Activated CD8-positive, alpha-beta memory T cell treated with anti-CD3 and anti-CD28 coated beads for 48 hours (primary cell): ENCODE data around the gene GRP.

ENCODE experiments used
- DNase-seq, 3 experiments: peaks; one replicate each; pipeline ENCODE4 v3.0.0-alpha.2; 2020; ENCODE audit warnings: low read depth in 2 of 3, low spot score in 2 of 3

The GRP gene

DNA sequence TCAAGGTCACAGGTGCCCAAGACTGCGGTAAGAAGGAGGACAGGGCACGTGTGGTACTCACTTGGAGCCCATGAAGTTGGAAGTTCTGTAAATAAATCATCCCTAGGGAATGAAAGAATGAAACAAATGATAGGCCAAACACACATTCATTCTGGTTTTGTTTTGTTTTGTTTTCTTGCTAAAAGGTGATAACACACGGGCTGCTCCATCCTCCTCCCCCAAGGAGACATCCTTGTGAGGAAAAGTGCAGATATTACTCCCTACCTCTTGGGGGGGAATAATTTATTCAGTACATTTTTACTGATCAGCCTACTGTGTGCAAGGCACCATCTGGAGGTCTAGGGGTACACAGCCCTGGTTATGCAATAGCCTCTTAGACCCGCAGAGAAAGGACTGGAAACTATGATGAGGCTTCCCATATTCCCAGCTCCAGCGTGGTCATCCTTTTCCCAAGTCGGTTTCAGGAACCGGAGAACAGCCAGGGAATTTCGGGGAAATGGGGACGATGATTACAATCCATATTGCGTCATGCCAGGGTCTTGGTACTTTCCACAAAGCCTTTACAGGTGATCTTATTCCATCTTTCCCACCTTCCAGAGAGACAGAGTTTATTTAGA lies 47.0 kb downstream of the GRP start:
- DNase-seq: no peak

GRCh38 chr18:59267503-59268126 lies 47.7 kb downstream of the GRP start:
- no peak for DNase-seq

- DNase-seq: no peak
Measured at GRCh38 chr18:59268127-59268720, 48.3 kb downstream of the GRP start.

GRCh38 chr18:59268721-59269562 lies 49.0 kb downstream of the GRP start:
- DNase-seq: no peak

GRCh38 chr18:59269563-59270119 lies 49.7 kb downstream of the GRP start:
- DNase-seq: no peak

DNA sequence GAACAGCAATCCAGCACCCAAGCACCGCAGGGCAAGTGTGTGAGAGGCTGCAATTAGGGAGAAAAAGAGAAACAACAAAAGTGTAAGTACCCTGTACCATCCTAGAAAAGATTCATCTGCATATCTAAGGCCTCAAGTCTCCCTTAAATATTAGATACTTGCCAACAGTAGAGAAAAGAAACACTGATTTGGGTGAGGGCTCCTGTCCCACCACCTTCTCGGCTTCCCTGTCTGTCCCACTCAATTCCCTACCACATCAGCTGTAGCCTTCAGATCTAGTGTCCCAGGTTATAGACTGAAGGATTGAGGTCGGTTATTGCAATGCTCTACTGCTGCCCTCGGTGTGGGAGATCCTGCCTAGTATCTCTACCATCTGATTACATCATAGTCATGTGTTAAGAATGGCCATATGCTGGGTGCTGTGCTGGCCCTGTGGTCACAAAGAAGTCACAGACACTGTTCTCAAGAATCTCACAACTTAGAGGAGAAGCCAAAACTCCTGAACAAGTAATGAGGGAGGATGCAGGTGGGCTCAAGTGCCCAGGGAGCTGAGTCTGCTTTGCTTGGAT lies 50.8 kb downstream of the GRP start:
- no peak for DNase-seq

GRCh38 chr18:59271606-59272220 lies 51.8 kb downstream of the GRP start:
- DNase-seq: no peak

GRCh38 chr18:59272221-59272888 lies 52.4 kb downstream of the GRP start:
- DNase-seq: no peak

DNA sequence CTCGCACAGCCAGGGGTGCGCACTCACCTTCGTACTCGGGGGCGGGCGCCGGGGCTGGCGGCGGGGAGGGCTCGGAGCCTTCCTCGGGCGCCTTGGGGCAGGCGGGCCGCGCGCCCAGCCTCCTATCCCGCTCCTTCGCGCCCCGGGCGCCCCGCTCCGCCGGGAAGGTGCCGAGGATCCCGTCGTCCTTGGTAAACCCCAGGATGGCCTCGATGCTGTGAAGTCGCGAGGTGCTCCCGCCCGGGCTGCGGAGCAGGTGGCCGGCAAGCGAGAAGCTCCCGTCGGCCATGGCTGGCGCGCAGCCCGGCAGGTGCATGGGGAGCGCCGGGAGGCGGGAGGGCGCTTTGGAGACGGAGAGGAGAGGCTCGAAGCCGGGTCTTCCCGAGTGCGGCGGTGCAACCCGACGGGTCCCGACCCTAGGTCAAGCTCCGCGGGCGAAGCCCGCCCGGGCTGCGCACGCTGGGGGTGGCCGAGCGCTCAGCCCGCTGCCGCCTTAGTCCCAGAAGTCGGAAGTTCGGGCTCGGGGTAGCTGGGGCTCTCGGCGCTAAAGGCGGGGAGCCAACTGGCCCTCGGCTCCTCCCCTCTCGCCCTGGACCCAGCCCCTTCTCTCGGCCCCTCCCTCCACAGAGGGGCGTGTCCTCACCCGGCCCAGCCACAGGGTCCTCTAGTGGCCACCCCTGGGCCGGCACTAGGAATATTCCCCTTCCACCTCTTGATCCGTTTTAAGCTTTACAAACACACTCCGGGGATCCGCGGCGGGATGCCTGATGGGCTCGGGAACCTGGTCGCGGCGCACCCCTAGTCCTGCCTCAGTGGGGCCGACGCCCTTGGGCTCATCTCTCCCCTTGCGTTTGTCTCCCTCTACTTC lies 53.2 kb downstream of the GRP start, which contains the start of gene RAX:
Gene RAX, minus strand, starts transcription at position 564 of the 868 bp plus-strand sequence. Its CDS starts 248 bp downstream, at position 316.
- DNase-seq: no peak

DNA sequence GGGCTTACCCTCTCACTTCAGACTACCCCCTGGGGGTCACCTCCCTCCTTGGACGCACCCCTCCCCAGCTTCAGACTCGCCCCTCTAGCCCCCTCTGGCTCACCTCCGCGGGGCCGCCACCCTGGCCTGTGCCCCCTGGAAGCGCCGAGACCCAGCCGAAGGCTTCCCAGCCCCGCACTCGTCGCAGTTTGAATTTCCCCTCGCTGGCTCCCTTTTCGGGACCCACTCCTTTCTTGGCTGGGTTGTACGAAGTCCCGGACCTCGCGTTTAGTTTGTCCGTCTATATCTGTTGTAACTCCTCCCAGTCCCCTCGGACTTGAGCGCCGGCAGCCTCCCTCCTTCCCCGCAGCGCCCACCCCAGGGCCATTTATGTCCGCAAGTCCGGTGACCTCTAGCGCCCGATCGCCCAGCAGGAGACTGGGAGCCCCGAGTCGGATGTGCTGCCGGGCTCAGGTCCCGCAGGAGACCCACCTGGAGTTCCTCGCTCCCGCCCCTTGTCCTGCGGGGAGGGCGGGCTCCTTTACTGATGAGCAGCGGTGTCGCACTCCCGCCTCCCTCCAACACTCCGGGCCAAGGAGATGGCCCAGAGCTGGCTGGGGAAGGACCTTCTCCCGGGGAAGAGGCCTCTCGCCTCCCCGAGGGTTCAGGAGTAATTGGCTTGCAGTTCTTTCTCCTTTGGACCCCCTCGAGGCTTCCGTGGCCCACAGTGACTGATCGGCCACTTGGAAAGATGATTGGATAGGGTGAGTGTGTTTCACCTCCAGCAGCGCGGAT lies 54.0 kb downstream of the GRP start:
- DNase-seq: no peak

DNA sequence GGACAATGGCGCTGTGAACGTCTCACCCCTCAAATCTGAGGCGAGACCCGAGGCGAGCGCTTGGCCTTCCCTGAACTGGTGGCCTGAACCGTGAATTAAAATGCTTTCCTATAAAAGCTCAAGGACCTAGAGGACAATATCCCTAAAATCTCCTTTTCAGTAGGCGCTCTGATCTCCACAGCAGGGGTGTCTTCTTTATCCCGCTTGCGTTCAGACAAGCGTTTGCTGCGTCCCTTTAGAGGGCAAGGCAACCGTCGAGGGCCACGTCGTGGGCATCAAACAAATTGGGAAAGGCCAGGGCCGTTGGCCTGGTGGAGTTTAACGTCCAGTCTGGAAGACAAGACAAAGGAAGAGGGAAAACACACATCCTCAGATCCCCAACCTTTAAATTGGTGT lies 54.6 kb downstream of the GRP start:
- DNase-seq: no peak

DNA sequence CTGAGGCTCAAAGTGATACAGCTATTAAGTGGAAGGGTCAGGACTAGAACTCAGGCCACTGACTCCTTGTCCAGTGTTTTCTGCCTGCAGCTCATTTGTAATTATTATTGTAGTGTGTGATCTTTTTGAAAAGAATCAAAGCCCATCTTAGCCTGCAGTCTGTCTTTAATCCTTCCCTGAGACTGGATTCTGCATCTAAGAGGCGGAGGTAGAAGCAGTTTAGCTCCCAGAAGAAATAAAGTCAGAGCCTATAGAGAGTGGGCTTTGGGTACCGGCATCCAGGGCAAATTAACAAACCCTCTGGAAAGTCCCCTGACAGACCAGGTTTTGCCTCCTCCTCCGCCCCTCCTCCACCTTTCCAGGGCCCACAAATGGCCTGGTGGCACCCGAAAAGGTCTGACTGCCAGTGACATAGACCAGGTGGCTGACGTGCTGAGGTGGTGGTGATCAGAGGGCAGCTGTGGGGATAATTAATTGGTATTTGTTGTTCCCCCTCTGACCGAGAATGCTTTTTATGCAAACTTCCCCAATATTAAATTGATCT lies 55.5 kb downstream of the GRP start:
- no peak for DNase-seq

- no peak for DNase-seq
Measured at GRCh38 chr18:59276047-59276446, 56.1 kb downstream of the GRP start.

GRCh38 chr18:59278793-59279192 lies 58.8 kb downstream of the GRP start:
- no peak for DNase-seq

DNA sequence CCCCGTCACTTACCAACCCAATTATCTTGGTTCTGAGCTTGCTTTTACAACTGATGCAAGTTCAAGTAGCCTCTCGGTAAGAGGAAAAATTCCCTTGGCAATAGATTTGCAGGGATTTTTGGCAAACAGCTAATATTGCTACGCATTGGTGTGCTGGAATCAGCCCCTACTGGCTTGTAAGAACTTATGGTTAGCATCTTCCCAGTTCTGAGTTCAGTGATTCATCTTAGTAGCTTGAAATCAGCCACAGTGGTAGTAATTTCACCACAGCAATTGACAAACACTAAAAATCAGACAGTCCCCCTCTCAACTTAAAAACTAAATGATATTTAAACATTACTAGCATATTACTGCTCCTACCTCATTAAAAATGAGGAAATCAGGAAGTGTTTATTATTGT lies 59.2 kb downstream of the GRP start:
- DNase-seq: no peak

DNA sequence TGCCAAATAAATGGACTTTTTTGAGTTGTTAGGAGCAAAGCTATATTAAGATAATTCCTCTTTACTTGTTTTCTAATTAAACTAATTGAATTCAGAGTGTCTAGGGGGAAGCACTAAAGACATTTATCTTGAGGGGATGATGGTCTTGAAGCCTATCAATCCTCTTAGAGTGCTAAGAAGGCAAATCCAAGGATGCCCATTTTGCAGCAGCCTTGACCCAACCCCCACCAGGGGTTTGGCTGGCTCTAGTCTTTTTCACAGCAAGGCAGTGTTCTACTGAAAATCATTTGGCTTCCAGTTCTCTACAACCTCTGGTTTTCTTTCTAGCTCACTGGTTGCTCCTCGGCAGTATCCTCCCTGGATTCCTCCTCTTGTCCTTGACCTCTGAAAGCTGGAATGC lies 59.8 kb downstream of the GRP start:
- no peak for DNase-seq
